ENCODE measurements around the gene FOXN3.

The FOXN3 gene

GRCh38 chr14:89332031-89332430 lies 85.0 kb downstream of the FOXN3 start:
- H3K4me1 ChIP-seq (ENCODE audit: control insufficient read depth, insufficient read depth, low read length) = peaks cover 10% of the 10 kb centered on the region
- peaks cover 0 to 2% of the 10 kb centered on the region in 2 donors for H3K36me3 ChIP-seq (ENCODE audit: control insufficient read depth in 2 of 2, insufficient read depth in 2 of 2, low read length in 2 of 2)
- no peak overlapping the region for H3K9ac ChIP-seq (ENCODE audit: low read length in 2 of 2)
- H3K9me3 ChIP-seq (ENCODE audit: control insufficient read depth in 2 of 2, low read length in 2 of 2) = no peaks in the 10 kb centered on the region
- no peak overlapping the region for H3K4me3 ChIP-seq (ENCODE audit: low read length in 2 of 2)
- no peaks in the 10 kb centered on the region for H3K27me3 ChIP-seq (ENCODE audit: control insufficient read depth in 1 of 2, insufficient read depth in 2 of 2, low read length in 2 of 2)
- H3K27ac ChIP-seq (ENCODE audit: low read length) = no peak overlapping the region

- Histone ChIP-seq H3K9me3 (ENCODE audit: control insufficient read depth in 2 of 2, low read length in 2 of 2) (no peaks in the 10 kb centered on the region), H3K27ac (ENCODE audit: low read length) (no peak overlapping the region), H3K36me3 (ENCODE audit: control insufficient read depth in 2 of 2, insufficient read depth in 2 of 2, low read length in 2 of 2) (peaks cover 0 to 2% of the 10 kb centered on the region in 2 donors), H3K4me3 (ENCODE audit: low read length in 2 of 2) (no peak overlapping the region), H3K4me1 (ENCODE audit: control insufficient read depth, insufficient read depth, low read length) (peaks cover 10% of the 10 kb centered on the region), H3K27me3 (ENCODE audit: control insufficient read depth in 1 of 2, insufficient read depth in 2 of 2, low read length in 2 of 2) (no peaks in the 10 kb centered on the region), H3K9ac (ENCODE audit: low read length in 2 of 2) (no peak overlapping the region)
These were observed 85.6 kb downstream of the FOXN3 start for GRCh38 chr14:89331398-89331797.

GRCh38 chr14:89330236-89331002 lies 86.6 kb downstream of the FOXN3 start:
- H3K4me3 ChIP-seq (ENCODE audit: low read length in 2 of 2) = no peak overlapping the region
- H3K9me3 ChIP-seq (ENCODE audit: control insufficient read depth in 2 of 2, low read length in 2 of 2) = no peaks in the 10 kb centered on the region
- no peak overlapping the region for H3K9ac ChIP-seq (ENCODE audit: low read length in 2 of 2)
- H3K27ac ChIP-seq (ENCODE audit: low read length) = no peak overlapping the region
- H3K36me3 ChIP-seq (ENCODE audit: control insufficient read depth in 2 of 2, insufficient read depth in 2 of 2, low read length in 2 of 2) = peaks cover 0 to 2% of the 10 kb centered on the region in 2 donors
- no peaks in the 10 kb centered on the region for H3K27me3 ChIP-seq (ENCODE audit: control insufficient read depth in 1 of 2, insufficient read depth in 2 of 2, low read length in 2 of 2)
- peaks cover 10% of the 10 kb centered on the region for H3K4me1 ChIP-seq (ENCODE audit: control insufficient read depth, insufficient read depth, low read length)

GRCh38 chr14:89327771-89328212 lies 89.2 kb downstream of the FOXN3 start:
- H3K4me3 ChIP-seq (ENCODE audit: low read length in 2 of 2) = no peak overlapping the region
- no peaks in the 10 kb centered on the region for H3K27me3 ChIP-seq (ENCODE audit: control insufficient read depth in 1 of 2, insufficient read depth in 2 of 2, low read length in 2 of 2)
- peaks cover 10% of the 10 kb centered on the region for H3K4me1 ChIP-seq (ENCODE audit: control insufficient read depth, insufficient read depth, low read length)
- H3K9me3 ChIP-seq (ENCODE audit: control insufficient read depth in 2 of 2, low read length in 2 of 2) = no peaks in the 10 kb centered on the region
- no peak overlapping the region for H3K27ac ChIP-seq (ENCODE audit: low read length)
- peaks cover 0 to 2% of the 10 kb centered on the region in 2 donors for H3K36me3 ChIP-seq (ENCODE audit: control insufficient read depth in 2 of 2, insufficient read depth in 2 of 2, low read length in 2 of 2)
- H3K9ac ChIP-seq (ENCODE audit: low read length in 2 of 2) = no peak overlapping the region

GRCh38 chr14:89325959-89326358 lies 91.1 kb downstream of the FOXN3 start:
- H3K27me3 ChIP-seq (ENCODE audit: control insufficient read depth in 1 of 2, insufficient read depth in 2 of 2, low read length in 2 of 2) = no peaks in the 10 kb centered on the region
- no peak overlapping the region for H3K27ac ChIP-seq (ENCODE audit: low read length)
- H3K36me3 ChIP-seq (ENCODE audit: control insufficient read depth in 2 of 2, insufficient read depth in 2 of 2, low read length in 2 of 2) = peaks cover 0 to 4% of the 10 kb centered on the region in 2 donors
- H3K9me3 ChIP-seq (ENCODE audit: control insufficient read depth in 2 of 2, low read length in 2 of 2) = no peaks in the 10 kb centered on the region
- no peak overlapping the region for H3K9ac ChIP-seq (ENCODE audit: low read length in 2 of 2)
- no peak overlapping the region for H3K4me3 ChIP-seq (ENCODE audit: low read length in 2 of 2)
- H3K4me1 ChIP-seq (ENCODE audit: control insufficient read depth, insufficient read depth, low read length) = peaks cover 10% of the 10 kb centered on the region

GRCh38 chr14:89325299-89325883 lies 91.6 kb downstream of the FOXN3 start:
- Histone ChIP-seq H3K27ac (ENCODE audit: low read length) (no peak overlapping the region), H3K9ac (ENCODE audit: low read length in 2 of 2) (no peak overlapping the region), H3K27me3 (ENCODE audit: control insufficient read depth in 1 of 2, insufficient read depth in 2 of 2, low read length in 2 of 2) (no peaks in the 10 kb centered on the region), H3K36me3 (ENCODE audit: control insufficient read depth in 2 of 2, insufficient read depth in 2 of 2, low read length in 2 of 2) (peaks cover 0 to 4% of the 10 kb centered on the region in 2 donors), H3K9me3 (ENCODE audit: control insufficient read depth in 2 of 2, low read length in 2 of 2) (no peaks in the 10 kb centered on the region), H3K4me1 (ENCODE audit: control insufficient read depth, insufficient read depth, low read length) (peaks cover 10% of the 10 kb centered on the region), H3K4me3 (ENCODE audit: low read length in 2 of 2) (no peak overlapping the region)

- H3K9ac ChIP-seq (ENCODE audit: low read length in 2 of 2) = no peak overlapping the region
- H3K4me3 ChIP-seq (ENCODE audit: low read length in 2 of 2) = no peak overlapping the region
- peaks cover 0 to 4% of the 10 kb centered on the region in 2 donors for H3K36me3 ChIP-seq (ENCODE audit: control insufficient read depth in 2 of 2, insufficient read depth in 2 of 2, low read length in 2 of 2)
- H3K27me3 ChIP-seq (ENCODE audit: control insufficient read depth in 1 of 2, insufficient read depth in 2 of 2, low read length in 2 of 2) = no peaks in the 10 kb centered on the region
- no peaks in the 10 kb centered on the region for H3K9me3 ChIP-seq (ENCODE audit: control insufficient read depth in 2 of 2, low read length in 2 of 2)
- peaks cover 7% of the 10 kb centered on the region for H3K4me1 ChIP-seq (ENCODE audit: control insufficient read depth, insufficient read depth, low read length)
- no peak overlapping the region for H3K27ac ChIP-seq (ENCODE audit: low read length)
These were observed 92.3 kb downstream of the FOXN3 start for GRCh38 chr14:89324501-89325298.

GRCh38 chr14:89320381-89321000 lies 96.5 kb downstream of the FOXN3 start:
- Histone ChIP-seq H3K4me3 (ENCODE audit: low read length in 2 of 2) (no peak overlapping the region), H3K9ac (ENCODE audit: low read length in 2 of 2) (no peak overlapping the region), H3K27me3 (ENCODE audit: control insufficient read depth in 1 of 2, insufficient read depth in 2 of 2, low read length in 2 of 2) (no peaks in the 10 kb centered on the region), H3K9me3 (ENCODE audit: control insufficient read depth in 2 of 2, low read length in 2 of 2) (peaks cover 0 to 2% of the 10 kb centered on the region in 2 donors), H3K27ac (ENCODE audit: low read length) (no peak overlapping the region), H3K36me3 (ENCODE audit: control insufficient read depth in 2 of 2, insufficient read depth in 2 of 2, low read length in 2 of 2) (peaks cover 0 to 3% of the 10 kb centered on the region in 2 donors), H3K4me1 (ENCODE audit: control insufficient read depth, insufficient read depth, low read length) (peaks cover 4% of the 10 kb centered on the region)

GRCh38 chr14:89319687-89320086 lies 97.3 kb downstream of the FOXN3 start:
- Histone ChIP-seq H3K9ac (ENCODE audit: low read length in 2 of 2) (no peak overlapping the region), H3K27me3 (ENCODE audit: control insufficient read depth in 1 of 2, insufficient read depth in 2 of 2, low read length in 2 of 2) (no peaks in the 10 kb centered on the region), H3K9me3 (ENCODE audit: control insufficient read depth in 2 of 2, low read length in 2 of 2) (peaks cover 0 to 2% of the 10 kb centered on the region in 2 donors), H3K36me3 (ENCODE audit: control insufficient read depth in 2 of 2, insufficient read depth in 2 of 2, low read length in 2 of 2) (peaks cover 0 to 3% of the 10 kb centered on the region in 2 donors), H3K4me1 (ENCODE audit: control insufficient read depth, insufficient read depth, low read length) (peaks cover 4% of the 10 kb centered on the region), H3K4me3 (ENCODE audit: low read length in 2 of 2) (no peak overlapping the region), H3K27ac (ENCODE audit: low read length) (no peak overlapping the region)

GRCh38 chr14:89317051-89317691 lies 99.9 kb downstream of the FOXN3 start:
- no peak overlapping the region for H3K27ac ChIP-seq (ENCODE audit: low read length)
- no peaks in the 10 kb centered on the region for H3K27me3 ChIP-seq (ENCODE audit: control insufficient read depth in 1 of 2, insufficient read depth in 2 of 2, low read length in 2 of 2)
- peaks cover 4% of the 10 kb centered on the region for H3K4me1 ChIP-seq (ENCODE audit: control insufficient read depth, insufficient read depth, low read length)
- H3K4me3 ChIP-seq (ENCODE audit: low read length in 2 of 2) = no peak overlapping the region
- H3K36me3 ChIP-seq (ENCODE audit: control insufficient read depth in 2 of 2, insufficient read depth in 2 of 2, low read length in 2 of 2) = peaks cover 0 to 3% of the 10 kb centered on the region in 2 donors
- no peak overlapping the region for H3K9ac ChIP-seq (ENCODE audit: low read length in 2 of 2)
- H3K9me3 ChIP-seq (ENCODE audit: control insufficient read depth in 2 of 2, low read length in 2 of 2) = peaks cover 0 to 2% of the 10 kb centered on the region in 2 donors
